GM21390 (cell line): Measurements from ENCODE around the gene CLDN4.
"Not testable (repeated sequence)": the region's sequence is repeated elsewhere in the genome, so short reads cannot be mapped to it uniquely, and the experiment has no call there.

Source experiments
- ATAC-seq: cut with Tn5 transposase; IDR thresholded peaks from one replicate; pipeline ENCODE4 v1.9.1; 2021; ENCODE audit not compliant: unreplicated experiment

Gene CLDN4

GRCh38 chr7:73842067-73842976, 11.5 kb downstream of the CLDN4 start, which contains the start of gene METTL27:
TSS of gene METTL27 (minus strand) at chr7:73842516. CDS start at chr7:73842140, 376 bp downstream.
- peak; percentile 88 for ATAC-seq

DNA sequence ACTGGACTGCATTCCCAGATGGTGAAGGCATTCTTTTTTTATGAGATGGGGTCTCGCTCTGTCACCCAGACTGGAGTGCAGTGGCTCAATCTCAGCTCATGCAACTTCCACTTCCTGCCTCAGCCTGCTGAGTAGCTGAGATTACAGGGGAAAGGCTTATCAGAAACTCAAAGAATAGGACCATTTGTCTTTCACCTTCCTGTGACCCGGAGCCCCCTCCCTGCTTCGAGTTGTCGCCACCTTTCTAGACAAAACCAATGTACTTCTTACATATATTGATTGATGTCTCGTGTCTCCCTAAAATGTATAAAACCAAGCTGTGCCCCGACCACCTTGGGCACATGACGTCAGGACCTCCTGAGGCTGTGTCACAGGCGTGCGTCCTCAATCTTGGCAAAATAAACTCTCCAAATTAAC, 13.3 kb downstream of the CLDN4 start:
- ATAC-seq, result no peak

- no peak for ATAC-seq
Measured at GRCh38 chr7:73844848-73845460, 14.2 kb downstream of the CLDN4 start.

DNA sequence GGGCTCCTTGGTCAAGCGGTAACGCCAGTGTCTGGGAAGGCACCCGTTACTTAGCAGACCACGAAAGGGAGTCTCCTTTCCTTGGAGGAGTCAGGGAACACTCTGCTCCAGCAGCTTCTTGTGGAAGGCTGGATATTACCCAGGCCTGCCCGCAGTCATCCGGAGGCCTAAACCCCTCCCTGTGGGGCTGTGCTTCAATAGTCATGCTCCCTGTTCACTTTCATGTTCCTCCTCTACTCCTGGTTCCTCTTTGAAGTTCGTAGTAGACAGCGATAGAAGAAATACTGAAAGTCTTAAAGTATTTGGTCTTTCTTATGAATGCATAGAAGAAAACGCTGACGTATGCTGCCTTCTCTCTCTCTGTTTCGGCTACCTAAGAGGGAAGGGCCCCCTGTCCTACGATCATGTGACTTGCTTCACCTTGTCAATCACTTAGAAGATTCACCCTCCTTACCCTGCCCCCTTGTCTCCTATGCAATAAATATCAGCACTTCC, 15.0 kb downstream of the CLDN4 start:
- not testable (repeated sequence) for ATAC-seq

DNA sequence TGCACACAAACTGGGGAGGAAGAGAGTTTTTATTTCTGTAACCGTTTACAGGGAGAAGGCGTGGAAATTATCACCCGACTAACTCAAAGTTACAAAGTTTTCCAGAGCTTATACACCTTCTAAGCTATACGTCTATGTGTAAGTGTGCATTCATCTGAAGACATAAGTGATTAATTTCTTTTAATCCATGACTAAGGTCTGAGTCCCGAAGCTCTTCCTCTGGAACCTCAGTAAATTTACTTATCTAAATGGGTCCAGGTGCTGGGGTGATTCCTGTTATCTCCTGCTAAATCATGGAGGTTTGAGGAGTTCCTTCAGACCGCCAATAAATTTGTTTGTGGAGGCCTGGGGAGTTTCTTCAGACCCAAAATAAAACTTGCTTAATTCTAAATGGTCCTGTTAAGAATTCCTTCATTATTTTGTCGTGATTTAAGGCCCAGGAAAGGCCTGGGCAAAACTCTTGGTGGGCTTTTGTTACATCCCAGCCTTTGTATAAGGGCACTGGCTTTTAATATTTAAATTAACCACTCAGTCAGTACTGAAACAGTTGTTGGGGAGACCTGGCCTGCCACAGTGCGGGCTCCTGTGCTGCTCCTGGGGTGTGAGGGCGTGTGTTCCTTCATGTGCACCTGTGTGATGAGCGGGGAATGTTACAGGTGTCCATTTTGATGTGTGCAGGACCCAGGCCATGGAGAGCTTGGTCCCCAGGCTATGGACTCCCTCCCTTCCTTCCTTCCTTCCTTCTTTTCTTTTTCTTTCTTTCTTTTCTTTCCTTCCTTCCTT, 17.3 kb downstream of the CLDN4 start:
- ATAC-seq, result no peak

DNA sequence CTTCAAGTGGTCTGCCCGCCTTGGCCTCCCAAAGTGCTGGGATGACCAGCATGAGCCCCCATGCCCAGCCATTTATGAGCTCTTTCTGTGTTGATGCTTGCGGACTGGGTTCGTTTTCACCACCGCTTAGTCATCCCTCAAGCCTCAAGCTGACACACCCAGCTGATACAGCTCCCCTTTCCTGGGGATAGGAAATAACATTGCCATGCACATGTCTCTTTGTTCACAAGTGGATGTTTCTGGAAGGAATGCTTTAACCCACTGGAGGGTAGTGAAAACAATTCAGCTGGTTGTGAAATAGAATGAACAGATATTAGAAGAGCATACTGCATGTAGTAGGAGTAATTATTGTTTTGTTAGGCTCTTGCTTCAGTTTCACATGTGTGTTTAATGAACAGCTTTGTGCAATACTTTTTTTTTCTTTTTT, 20.0 kb downstream of the CLDN4 start:
- no peak for ATAC-seq

DNA sequence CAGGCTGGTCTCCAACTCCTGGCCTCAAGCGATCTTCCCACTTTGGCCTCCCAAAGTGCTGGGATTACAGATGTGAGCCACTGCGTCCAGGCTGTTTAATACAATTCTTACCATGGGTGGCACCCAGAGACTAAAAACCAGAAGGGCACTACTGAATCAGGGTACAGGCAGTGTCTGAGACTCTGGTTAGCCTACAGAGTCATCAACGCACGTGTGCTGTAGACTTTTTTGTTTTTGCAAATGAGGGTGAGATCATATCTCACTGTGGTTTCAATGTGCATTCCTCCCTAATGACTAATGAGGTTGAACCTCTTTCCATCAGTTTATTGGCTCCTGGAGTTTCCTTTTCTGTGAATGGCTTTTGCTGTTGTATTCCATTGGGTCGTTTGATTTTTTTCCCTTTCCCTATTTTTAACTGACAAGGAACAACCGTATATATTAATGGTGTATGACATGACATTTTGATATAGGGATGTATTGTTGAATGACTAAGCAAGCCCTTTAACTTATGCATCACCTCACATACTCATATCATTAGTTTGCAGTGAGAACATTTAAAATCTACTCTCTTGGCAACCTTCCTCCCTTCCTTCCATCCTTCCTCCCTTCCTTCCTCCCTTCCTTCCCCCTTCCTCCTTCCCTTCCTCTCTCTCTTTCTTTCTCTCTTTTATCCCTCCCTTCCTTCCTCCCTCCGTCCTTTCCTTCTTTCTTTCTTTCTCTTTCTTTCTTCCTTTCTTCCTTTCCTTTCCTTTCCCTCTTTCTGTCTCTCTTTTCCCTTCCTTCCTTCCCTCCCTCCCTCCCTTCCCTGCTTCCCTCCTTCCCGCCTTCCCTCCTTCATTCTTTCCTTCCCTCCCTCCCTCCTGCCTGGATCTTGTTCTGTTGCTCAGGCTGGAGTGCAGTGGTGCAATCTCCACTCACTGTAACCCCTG, 20.9 kb downstream of the CLDN4 start:
- ATAC-seq, result peak; percentile 80

DNA sequence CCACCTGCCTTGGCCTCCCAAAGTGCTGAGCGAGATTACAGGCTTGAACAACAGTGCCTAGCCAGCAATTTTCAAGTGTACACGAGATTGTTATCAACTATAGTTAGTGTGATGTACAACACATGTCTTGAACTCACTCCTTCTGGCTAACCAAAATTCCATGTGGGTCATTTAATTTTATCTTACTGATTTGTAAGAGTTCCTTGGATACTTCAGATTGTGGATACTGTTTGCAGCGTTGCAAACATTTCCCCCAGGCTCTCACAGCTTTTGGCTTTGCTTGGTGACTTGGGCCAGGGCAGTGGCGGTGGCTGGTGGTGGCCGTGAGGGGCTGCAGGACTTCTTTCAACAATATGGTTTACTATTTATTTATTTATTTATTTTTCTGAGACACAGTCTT, 21.7 kb downstream of the CLDN4 start:
- no peak for ATAC-seq

DNA sequence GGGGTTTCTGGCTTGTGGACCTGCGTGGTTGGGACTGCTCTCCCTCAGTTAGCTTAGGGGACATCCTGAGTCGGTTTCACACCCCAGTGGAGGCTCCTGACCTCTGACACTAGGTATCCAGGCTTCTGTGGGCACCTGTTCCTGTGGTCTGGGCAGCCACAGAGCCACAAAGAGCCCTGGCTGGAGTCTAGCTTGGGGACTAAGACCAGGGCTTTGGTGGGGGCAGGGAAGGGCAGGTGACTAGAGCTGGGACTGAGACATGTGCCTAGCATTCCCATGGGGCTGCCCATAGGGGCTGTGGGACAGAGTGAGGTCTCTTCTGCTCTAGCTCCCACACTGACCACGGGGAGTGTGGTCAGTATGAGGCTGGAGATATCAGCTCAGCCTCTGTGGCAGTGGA, 26.1 kb downstream of the CLDN4 start:
- ATAC-seq, result no peak

- ATAC-seq, result no peak
Measured at GRCh38 chr7:73858807-73859206, 28.0 kb downstream of the CLDN4 start.

DNA sequence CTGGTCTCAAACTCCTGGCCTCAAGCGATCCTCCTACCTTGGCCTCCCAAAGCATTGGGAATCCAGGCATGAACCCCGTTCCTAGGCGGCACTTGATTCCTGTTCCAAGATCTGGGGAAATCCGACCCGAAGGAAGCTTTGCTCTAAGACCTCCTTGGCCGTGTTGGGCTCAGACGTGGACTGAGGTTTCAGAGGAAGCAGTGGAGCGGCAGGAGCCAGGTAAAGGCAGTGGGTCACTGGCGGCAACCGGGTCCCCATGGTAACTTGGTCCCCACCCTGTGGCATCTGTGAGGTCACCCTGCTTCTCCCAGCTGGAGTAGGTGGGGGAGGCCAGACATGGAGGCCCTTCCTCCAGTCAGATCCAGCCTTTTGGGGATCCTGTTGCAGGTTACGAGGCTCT, 30.1 kb downstream of the CLDN4 start, which contains the start of gene TMEM270:
Gene TMEM270, plus strand, starts transcription at position 301 of the 400 bp plus-strand sequence. Its CDS starts 36 bp downstream, at position 337.
- ATAC-seq, result no peak

DNA sequence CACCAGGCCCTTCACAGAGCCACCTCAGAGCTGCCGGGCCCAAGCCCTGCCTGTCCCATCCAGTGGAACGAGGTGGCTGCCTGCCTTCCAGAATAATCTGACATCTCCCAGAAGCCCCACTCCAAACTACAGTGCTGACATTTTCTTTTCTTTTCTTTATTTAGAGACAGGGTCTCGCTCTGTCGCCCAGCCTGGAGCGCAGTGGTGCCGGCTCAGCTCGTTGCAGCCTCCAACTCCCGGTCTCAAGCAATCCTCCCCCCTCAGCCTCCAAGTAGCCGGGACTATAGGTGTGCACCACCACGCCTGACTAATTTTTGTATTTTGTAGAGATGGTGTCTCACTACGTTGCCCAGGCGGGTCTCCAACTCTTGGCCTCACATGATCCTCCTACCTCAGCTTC, 30.5 kb downstream of the CLDN4 start:
- ATAC-seq, result no peak

DNA sequence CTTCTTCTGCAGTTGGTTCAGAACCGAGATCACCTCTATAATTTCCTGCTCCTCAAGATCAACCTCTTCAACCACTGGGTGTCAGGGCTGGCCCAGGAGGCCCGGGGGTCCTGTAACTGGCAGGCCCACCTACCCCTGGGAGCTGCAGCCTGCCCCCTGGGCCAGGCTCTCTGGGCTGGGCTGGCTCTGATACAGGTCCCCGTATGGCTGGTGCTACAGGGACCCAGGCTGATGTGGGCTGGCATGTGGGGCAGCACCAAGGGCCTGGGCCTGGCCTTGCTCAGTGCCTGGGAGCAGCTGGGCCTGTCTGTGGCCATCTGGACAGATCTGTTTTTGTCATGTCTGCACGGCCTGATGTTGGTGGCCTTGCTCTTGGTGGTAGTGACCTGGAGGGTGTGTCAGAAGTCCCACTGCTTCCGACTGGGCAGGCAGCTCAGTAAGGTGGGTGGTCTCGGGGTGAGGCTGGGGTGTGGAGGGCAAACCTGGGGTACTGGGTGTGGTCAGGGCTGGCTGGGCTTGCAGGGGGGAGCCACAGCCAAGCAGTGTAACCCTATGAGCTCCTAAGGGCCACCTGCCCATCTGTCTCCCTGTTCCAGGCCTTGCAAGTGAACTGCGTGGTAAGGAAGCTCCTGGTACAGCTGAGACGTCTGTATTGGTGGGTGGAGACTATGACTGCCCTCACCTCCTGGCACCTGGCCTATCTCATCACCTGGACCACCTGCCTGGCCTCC, 34.4 kb downstream of the CLDN4 start:
- no peak for ATAC-seq

DNA sequence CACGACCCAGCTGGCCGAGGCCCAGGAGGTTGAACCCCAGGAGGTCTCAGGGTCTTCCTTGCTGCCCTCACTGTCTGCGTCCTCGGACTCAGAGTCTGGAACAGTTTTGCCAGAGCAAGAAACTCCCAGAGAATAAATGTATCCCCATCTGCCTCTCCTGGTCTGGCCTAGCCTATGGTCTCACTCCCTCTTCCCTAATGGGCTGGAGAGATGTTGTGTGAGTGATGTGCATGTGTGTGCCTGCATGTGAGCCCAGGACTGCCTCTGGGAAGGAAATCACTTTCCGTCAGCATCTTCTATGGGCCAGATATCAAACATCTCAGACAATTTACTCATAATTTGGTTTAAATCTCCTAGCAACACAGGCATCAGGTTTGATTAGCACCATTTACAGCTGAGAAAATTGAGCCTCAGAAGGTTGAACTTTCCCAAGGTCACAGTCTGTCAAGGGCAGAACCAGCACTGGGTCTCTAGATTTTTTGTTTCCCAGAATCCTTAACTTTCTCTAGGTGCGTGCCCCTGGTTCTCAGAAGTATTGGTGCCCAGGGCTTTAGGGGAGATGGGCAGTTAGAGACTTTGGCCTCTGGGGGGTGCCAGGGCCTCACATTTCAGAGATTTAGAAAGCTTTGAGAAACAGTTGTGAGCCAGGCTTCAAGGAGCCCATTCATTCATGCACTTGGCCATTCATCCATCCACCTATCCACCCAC, 35.1 kb downstream of the CLDN4 start:
- no peak for ATAC-seq

GRCh38 chr7:73866446-73866767, 35.6 kb downstream of the CLDN4 start:
- no peak for ATAC-seq

DNA sequence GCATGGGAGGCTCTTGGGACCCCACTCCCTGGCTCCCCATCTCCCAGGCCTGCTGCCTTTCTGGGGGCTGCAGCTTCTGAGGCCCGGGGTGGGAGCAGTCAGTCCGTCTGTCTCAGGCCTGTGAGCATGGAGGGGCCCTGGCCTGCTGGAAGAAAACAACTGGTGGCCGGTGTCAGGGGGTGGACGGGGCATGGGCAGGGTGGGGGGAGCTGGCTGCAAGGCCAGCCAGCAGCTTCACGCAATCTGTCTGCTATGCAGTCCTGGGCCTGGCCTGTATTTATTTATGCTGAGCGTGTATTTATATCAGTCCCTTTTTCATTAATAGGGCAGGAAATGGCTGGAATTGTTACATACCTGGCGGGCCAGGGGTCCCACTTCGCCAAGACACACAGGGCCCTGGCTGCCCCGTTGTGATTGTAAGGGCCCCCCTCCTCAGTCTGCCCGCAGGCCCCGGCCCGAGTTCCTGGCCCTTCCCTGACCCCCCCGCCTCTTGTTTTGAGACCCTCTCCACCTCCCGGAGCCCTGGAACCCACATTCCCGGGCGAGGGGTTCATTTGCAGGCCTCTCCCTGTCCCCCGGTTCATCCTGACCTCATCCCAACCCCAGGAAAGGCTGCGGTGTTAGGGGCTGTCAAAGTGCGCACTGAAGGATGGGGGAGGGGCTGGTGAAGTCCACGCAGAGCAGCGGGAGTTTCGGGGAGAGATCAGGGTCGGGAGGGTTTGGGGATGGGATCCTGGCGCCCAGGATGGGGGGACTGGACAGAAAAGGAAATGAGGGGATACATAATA, 38.4 kb downstream of the CLDN4 start:
- ATAC-seq, result no peak

GRCh38 chr7:73870041-73870492, 39.3 kb downstream of the CLDN4 start:
- ATAC-seq, result no peak
